ENCODE results near the gene ARID1A.

ARID1A gene

GRCh38 chr1:26761217-26761616 lies 65.4 kb downstream of the ARID1A start:
- DNase-seq: no peak

GRCh38 chr1:26767714-26768113 lies 71.9 kb downstream of the ARID1A start:
- no peak for DNase-seq

- peak; percentile 93 for DNase-seq
These were observed 72.9 kb downstream of the ARID1A start for GRCh38 chr1:26768755-26769154.

GRCh38 chr1:26771285-26771642 lies 75.4 kb downstream of the ARID1A start:
- no peak for DNase-seq

- DNase-seq: peak; percentile 98
These were observed 76.0 kb downstream of the ARID1A start for GRCh38 chr1:26771643-26772321.

- peak; percentile 100 for DNase-seq
These were observed 76.9 kb downstream of the ARID1A start for GRCh38 chr1:26772687-26773086.

GRCh38 chr1:26774462-26774861 lies 78.6 kb downstream of the ARID1A start:
- DNase-seq: no peak

GRCh38 chr1:26775666-26776065 lies 79.9 kb downstream of the ARID1A start:
- no peak for DNase-seq

- no peak for DNase-seq
These were observed 83.4 kb downstream of the ARID1A start for GRCh38 chr1:26779098-26779668.

- no peak for DNase-seq
These were observed 84.6 kb downstream of the ARID1A start for GRCh38 chr1:26780344-26780957.

GRCh38 chr1:26781206-26781825 lies 85.5 kb downstream of the ARID1A start:
- DNase-seq: no peak

- DNase-seq: no peak
These were observed 86.9 kb downstream of the ARID1A start for GRCh38 chr1:26782521-26783212.

GRCh38 chr1:26783646-26784022 lies 87.8 kb downstream of the ARID1A start:
- no peak for DNase-seq

GRCh38 chr1:26784023-26784871 lies 88.4 kb downstream of the ARID1A start:
- peak; percentile 79 for DNase-seq

- DNase-seq: no peak
These were observed 89.1 kb downstream of the ARID1A start for GRCh38 chr1:26784886-26785285.

GRCh38 chr1:26785611-26786436 lies 90.0 kb downstream of the ARID1A start:
- DNase-seq: peak; percentile 79

- peak; percentile 86 for DNase-seq
These were observed 90.9 kb downstream of the ARID1A start for GRCh38 chr1:26786437-26787380.

- peak; percentile 53 for DNase-seq
These were observed 91.5 kb downstream of the ARID1A start for GRCh38 chr1:26787381-26787705.

- DNase-seq: peak; percentile 87
These were observed 92.1 kb downstream of the ARID1A start, which contains the start of gene PIGV for GRCh38 chr1:26787706-26788514. TSS of gene PIGV (plus strand) at chr1:26787950. CDS start at chr1:26790816, 2,866 bp downstream.
